ENCODE results near the gene TNFAIP3. TPM values are rescaled to one million over a fixed set of nuclear protein-coding genes. Genes with fewer than 3 reads are reported as not detected.

Gene TNFAIP3
- total and polyA plus RNA-seq, 2 of the 8 experiments (the other 6 are each of a cell fraction or from before 2014, with no cell fraction given), result 1.6 to 2.0 TPM

GRCh38 chr6:137856138-137856898 lies 10.7 kb upstream of the TNFAIP3 start:
- H4K5ac ChIP-seq (ENCODE audit: insufficient read length, low read depth, low read length), result no peak overlapping the region
- no peak overlapping the region for H3K27ac ChIP-seq (ENCODE audit: low read depth, low read length)
- WGBS, 2 experiments (ENCODE audit: extremely low coverage in 1 of 2, insufficient coverage in 1 of 2, insufficient read length in 1 of 2, insufficient replicate concordance in 2 of 2, low coverage in 1 of 2, low lambda C conversion rate in 2 of 2, missing lambda C conversion rate in 1 of 2), result 93% methylated on average over 2 of the region's 2 CpGs; no CpG with 5 or more reads in 1 of the 2 experiments
- ChIA-PET CTCF (ENCODE audit: partially characterized antibody) (no interaction called here), POLR2A (ENCODE audit: partially characterized antibody) (no interaction called here)
- no peak overlapping the region for H3K4me2 ChIP-seq (ENCODE audit: insufficient read depth in 1 of 2, low read depth in 2 of 2, low read length in 2 of 2)
- no peak overlapping the region for H3K56ac ChIP-seq (replicated peaks; ENCODE audit: insufficient read length, low read depth, low read length)
- DNase-seq (ENCODE audit: low read depth in 1 of 2, low spot score in 2 of 2) (no peak), FAIRE-seq (no peak)
- no peak overlapping the region for H3K9ac ChIP-seq (replicated peaks in 1 of 4; ENCODE audit: extremely low read depth in 1 of 4, low read depth in 3 of 4, low read length in 3 of 4)
- no peak overlapping the region for H3K14ac ChIP-seq (ENCODE audit: insufficient read length)
- no peak overlapping the region for H3K4ac ChIP-seq (replicated peaks; ENCODE audit: insufficient read length, low read depth, low read length)
- H3K27me3 ChIP-seq (replicated peaks in 1 of 4; ENCODE audit: control insufficient read depth in 3 of 4, extremely low read depth in 1 of 4, insufficient read depth in 3 of 4, low read length in 3 of 4), result no peaks in the 10 kb centered on the region
- no peak for TF ChIP-seq ATF2 (IDR thresholded peaks at IDR 0.05; ENCODE audit: low read length)
- no peak overlapping the region for H2BK15ac ChIP-seq (ENCODE audit: low read length)
- H4K8ac ChIP-seq (ENCODE audit: extremely low read depth, insufficient read depth, low read length), result no peak overlapping the region
- no peaks in the 10 kb centered on the region for H3K23me2 ChIP-seq (ENCODE audit: low read depth, low read length)
- no peak overlapping the region for H4K91ac ChIP-seq (replicated peaks; ENCODE audit: insufficient read length, low read length)
- no peak overlapping the region for H2BK12ac ChIP-seq (ENCODE audit: low read depth, low read length)
- H3K9me3 ChIP-seq (ENCODE audit: insufficient read depth in 2 of 2, low read depth in 1 of 2, low read length in 1 of 2), result no peaks in the 10 kb centered on the region
- H3K36me3 ChIP-seq (ENCODE audit: control insufficient read depth in 2 of 4, insufficient read depth in 4 of 4, low read length in 3 of 4), result no peaks in the 10 kb centered on the region
- no peak overlapping the region for H2BK5ac ChIP-seq (ENCODE audit: low read depth, low read length)
- no peak overlapping the region for H2AFZ ChIP-seq (ENCODE audit: low read length)
- no peak overlapping the region for H2BK20ac ChIP-seq (ENCODE audit: low read length)
- peaks cover 0 to 4% (median under 1%) of the 10 kb centered on the region in 4 experiments; a peak in 1 of 7 replicates for H3K4me1 ChIP-seq (replicated peaks in 1 of 4; ENCODE audit: control insufficient read depth in 3 of 4, insufficient read depth in 4 of 4, low read length in 3 of 4)
- no peaks in the 10 kb centered on the region for H4K20me1 ChIP-seq (replicated peaks in 1 of 2; ENCODE audit: control insufficient read depth in 1 of 2, insufficient read depth in 2 of 2, low read length in 2 of 2)
- no peak overlapping the region for H3K4me3 ChIP-seq (ENCODE audit: extremely low read depth in 1 of 4, insufficient read depth in 2 of 4, low read depth in 3 of 4, low read length in 4 of 4)
- no peak overlapping the region for H2BK120ac ChIP-seq (replicated peaks; ENCODE audit: low read depth, low read length)
- no peaks in the 10 kb centered on the region for H3K79me2 ChIP-seq (ENCODE audit: control insufficient read depth in 1 of 2, insufficient read depth in 2 of 2, low read length in 2 of 2)
- no peak overlapping the region for H3K18ac ChIP-seq (ENCODE audit: extremely low read depth, low read length)
- no peak overlapping the region for H3K23ac ChIP-seq (ENCODE audit: insufficient read length)
- H3K79me1 ChIP-seq (ENCODE audit: low read depth, low read length), result no peaks in the 10 kb centered on the region
- no peak overlapping the region for H2AK5ac ChIP-seq (ENCODE audit: low read depth, low read length)
